PC-3 (cell line): Measurements from ENCODE around the gene HMGXB3.

ENCODE experiments used
- CTCF ChIP-seq: fragments of 300-600 bp; sonication (generic); conservative IDR thresholded peaks from 2 replicates; pipeline ENCODE4 v1.5.1; 2017; ENCODE audit warnings: antibody characterized with exemption, low read depth, mild to moderate bottlenecking, low read length
- EZH2 ChIP-seq: fragments of 300-600 bp; sonication (generic); IDR thresholded peaks from one replicate; pipeline ENCODE4 v1.6.1; 2017; ENCODE audit warnings: antibody characterized with exemption, mild to moderate bottlenecking, low read length; ENCODE audit not compliant: unreplicated experiment
- EZH2phosphoT487 ChIP-seq: fragments of 300-600 bp; sonication (generic); IDR thresholded peaks from 2 replicates; pipeline ENCODE4 v1.6.1; 2018; ENCODE audit warnings: mild to moderate bottlenecking, antibody characterized with exemption, low read length, borderline replicate concordance

GRCh38 chr5:149957855-149958254 is 42.7 kb upstream of the HMGXB3 start:
- TF ChIP-seq CTCF (no peak), EZH2 (no peak), EZH2phosphoT487 (no peak)
